Renal cortex interstitium (tissue), 11 donors: Measurements from ENCODE around the gene RHOG. TPM values are rescaled to one million over a fixed set of nuclear protein-coding genes. Genes with fewer than 3 reads are reported as not detected.
"Not testable (repeated sequence)": the region's sequence is repeated elsewhere in the genome, so short reads cannot be mapped to it uniquely, and the experiment has no call there.

ENCODE experiments used
- DNase-seq, 11 donors: peaks; one replicate each; pipeline ENCODE4 v3.0.0-alpha.2; 2013; ENCODE audit warnings: low read depth in 9 of 11, low spot score in 4 of 11; ENCODE audit errors: extremely low read depth in 1 of 11
- polyA plus RNA-seq, 3 donors: library from polyadenylated mRNA; unstranded; fragments of 120-200 nt; gene quantifications; one replicate each; pipeline ENCODE4 v1.2.1, GENCODE V29; 2013; ENCODE audit not compliant: insufficient read length in 3 of 3

Gene RHOG
- polyA plus RNA-seq, 3 donors: 21.2 to 30.9 (median 21.4) TPM

- no peak for DNase-seq
Observed at GRCh38 chr11:3823762-3824506, 16.8 kb downstream of the RHOG start.

GRCh38 chr11:3823303-3823702 is 17.5 kb downstream of the RHOG start:
- DNase-seq: no peak

GRCh38 chr11:3822312-3822711 is 18.4 kb downstream of the RHOG start:
- no peak for DNase-seq

GRCh38 chr11:3820971-3821370 is 19.8 kb downstream of the RHOG start:
- DNase-seq: no peak

- DNase-seq: no peak
Observed at GRCh38 chr11:3817181-3817800, 23.5 kb downstream of the RHOG start.

- DNase-seq: no peak
Observed at GRCh38 chr11:3816673-3817072, 24.1 kb downstream of the RHOG start.

GRCh38 chr11:3815845-3816244 is 24.9 kb downstream of the RHOG start:
- DNase-seq: no peak

GRCh38 chr11:3814832-3815231 is 25.9 kb downstream of the RHOG start:
- not testable (repeated sequence) for DNase-seq

GRCh38 chr11:3810951-3811350 is 29.8 kb downstream of the RHOG start:
- no peak for DNase-seq

- no peak for DNase-seq
Observed at GRCh38 chr11:3810446-3810845, 30.3 kb downstream of the RHOG start.

GRCh38 chr11:3809624-3809928 is 31.2 kb downstream of the RHOG start:
- DNase-seq: no peak

- peak in 3 of 11 donors; percentile 21 to 55 (median 52) for DNase-seq
Observed at GRCh38 chr11:3808861-3809623, 31.7 kb downstream of the RHOG start.

GRCh38 chr11:3807909-3808860 is 32.6 kb downstream of the RHOG start, which contains the start of gene PGAP2:
Gene PGAP2, plus strand, starts transcription at chr11:3808560. Its CDS starts 2,700 bp downstream, at chr11:3811260.
- DNase-seq: peak in 8 of 11 donors; percentile 51 to 65 (median 56)

- no peak for DNase-seq
Observed at GRCh38 chr11:3803726-3804495, 36.8 kb downstream of the RHOG start.

- DNase-seq: no peak
Observed at GRCh38 chr11:3802011-3802790, 38.6 kb downstream of the RHOG start.

- DNase-seq: no peak
Observed at GRCh38 chr11:3799873-3800272, 40.9 kb downstream of the RHOG start.

- DNase-seq: no peak
Observed at GRCh38 chr11:3799143-3799542, 41.6 kb downstream of the RHOG start.
